HG03354 (cell line): ENCODE data around the gene POU2F1.
A peak's percentile ranks its signal among the peaks of the same experiment; 100 is the strongest.

Source experiments
- ATAC-seq: cut with Tn5 transposase; IDR thresholded peaks from one replicate; pipeline ENCODE4 v1.9.1; 2021; ENCODE audit warnings: mild to moderate bottlenecking; ENCODE audit not compliant: unreplicated experiment, poor library complexity, severe bottlenecking

Gene POU2F1

GRCh38 chr1:167404161-167404888 lies 183.6 kb downstream of the POU2F1 start:
- no peak for ATAC-seq

- ATAC-seq = no peak
Measured at GRCh38 chr1:167404908-167405307, 184.2 kb downstream of the POU2F1 start.

GRCh38 chr1:167408355-167408754 lies 187.7 kb downstream of the POU2F1 start:
- no peak for ATAC-seq

- ATAC-seq = no peak
Measured at GRCh38 chr1:167409183-167409582, 188.5 kb downstream of the POU2F1 start.

- ATAC-seq = no peak
Measured at GRCh38 chr1:167412072-167412471, 191.4 kb downstream of the POU2F1 start.

- ATAC-seq = no peak
Measured at GRCh38 chr1:167412920-167413319, 192.2 kb downstream of the POU2F1 start.

GRCh38 chr1:167413328-167413727 lies 192.6 kb downstream of the POU2F1 start:
- no peak for ATAC-seq

GRCh38 chr1:167416506-167416905 lies 195.8 kb downstream of the POU2F1 start:
- no peak for ATAC-seq

GRCh38 chr1:167418391-167418790 lies 197.7 kb downstream of the POU2F1 start:
- no peak for ATAC-seq

- no peak for ATAC-seq
Measured at GRCh38 chr1:167419245-167419644, 198.6 kb downstream of the POU2F1 start.

- no peak for ATAC-seq
Measured at GRCh38 chr1:167420510-167420909, 199.8 kb downstream of the POU2F1 start.

- ATAC-seq = no peak
Measured at GRCh38 chr1:167423684-167424619, 203.3 kb downstream of the POU2F1 start.

- no peak for ATAC-seq
Measured at GRCh38 chr1:167425482-167425881, 204.8 kb downstream of the POU2F1 start.

GRCh38 chr1:167426716-167427115 lies 206.0 kb downstream of the POU2F1 start:
- ATAC-seq = no peak

- ATAC-seq = no peak
Measured at GRCh38 chr1:167427848-167428247, 207.2 kb downstream of the POU2F1 start.

- no peak for ATAC-seq
Measured at GRCh38 chr1:167428395-167428794, 207.7 kb downstream of the POU2F1 start.

GRCh38 chr1:167429612-167430011 lies 208.9 kb downstream of the POU2F1 start:
- ATAC-seq = peak; percentile 44

- peak; percentile 38 for ATAC-seq
Measured at GRCh38 chr1:167430134-167430848, 209.6 kb downstream of the POU2F1 start.

GRCh38 chr1:167430849-167431242 lies 210.2 kb downstream of the POU2F1 start:
- ATAC-seq = peak; percentile 26

GRCh38 chr1:167431261-167431908 lies 210.7 kb downstream of the POU2F1 start:
- peak; percentile 26 for ATAC-seq
